GM12865 (cell line): ENCODE results near the gene GPR62.

Experiments used
- DNase-seq: peaks from one replicate; pipeline ENCODE4 v3.0.0; 2010; ENCODE audit warnings: low read depth
- H3K4me3 ChIP-seq: 2 replicates; pipeline ENCODE4 v1.5.1; 2011; ENCODE audit warnings: mild to moderate bottlenecking, low read depth, low read length, control low read depth
- CTCF ChIP-seq: IDR thresholded peaks from 2 replicates; pipeline ENCODE4 v1.5.1; 2011; ENCODE audit warnings: low read length, control low read depth, low read depth, inconsistent platforms; ENCODE audit not compliant: insufficient read depth; ENCODE audit errors: missing control alignments

The GPR62 gene

GRCh38 chr3:51934991-51935885 is 19.9 kb upstream of the GPR62 start:
- no peak for TF ChIP-seq CTCF
- DNase-seq, result no peak
- no peak overlapping the region for H3K4me3 ChIP-seq

DNA sequence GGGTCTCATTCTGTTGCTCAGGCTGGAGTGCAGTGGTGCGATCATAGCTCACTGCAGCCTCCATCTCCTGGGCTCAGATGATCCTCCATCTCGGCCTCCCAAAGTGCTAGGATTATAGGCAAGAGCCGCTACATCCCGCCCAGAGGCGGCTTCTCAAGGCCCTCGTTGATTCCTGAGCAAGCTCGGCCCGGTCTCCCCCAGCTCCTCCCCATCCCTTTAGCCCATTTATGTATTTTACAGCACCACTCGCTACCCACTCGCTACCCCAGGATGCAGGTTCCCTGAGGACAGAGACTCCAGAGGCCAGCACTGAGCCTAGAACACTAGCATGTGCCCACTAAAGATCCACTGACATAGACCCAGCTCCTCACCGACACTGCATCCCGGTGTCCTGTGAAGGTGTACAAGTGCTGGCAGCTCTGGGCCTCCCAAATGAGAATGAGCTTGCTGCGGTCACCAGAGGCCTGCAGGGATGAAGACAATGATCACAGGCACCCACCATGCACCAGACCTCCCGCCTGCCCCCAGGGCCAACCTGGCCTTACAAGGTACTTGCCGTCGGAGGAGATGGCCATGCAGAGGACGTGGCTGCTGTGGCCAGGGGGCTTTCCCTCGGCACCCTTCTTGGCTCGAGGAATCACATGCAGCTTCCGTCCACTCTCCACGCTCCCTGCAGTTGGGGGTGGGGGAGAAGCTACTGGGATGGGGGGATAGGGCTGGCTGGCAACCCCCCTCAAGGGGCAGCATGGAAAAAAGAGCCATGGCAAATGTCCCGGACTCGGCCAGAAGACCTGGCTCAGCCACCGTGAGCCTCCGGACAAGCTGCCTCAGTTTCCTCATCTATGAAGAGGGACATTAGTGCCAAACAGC is 19.1 kb upstream of the GPR62 start:
- no peak overlapping the region for H3K4me3 ChIP-seq
- DNase-seq, result no peak
- no peak for TF ChIP-seq CTCF

DNA sequence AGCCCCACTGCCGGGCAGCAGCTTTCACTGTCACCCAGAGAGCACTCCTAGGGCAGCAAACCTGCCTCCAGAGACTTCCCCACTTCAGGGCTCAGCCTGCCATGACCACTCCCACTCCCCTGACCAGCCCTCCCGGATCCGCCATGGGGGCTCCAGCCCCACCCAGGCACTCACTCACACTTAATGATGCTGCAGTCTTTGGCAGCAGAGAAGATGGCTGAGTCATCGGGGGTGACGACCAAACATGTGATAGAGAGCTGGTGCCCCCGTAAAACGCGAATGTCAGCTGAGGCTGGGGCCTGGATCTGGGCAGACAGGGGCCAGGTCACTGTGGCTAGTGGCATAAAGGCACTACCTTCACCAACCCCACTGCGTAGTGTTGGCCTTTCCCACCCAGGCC is 18.2 kb upstream of the GPR62 start:
- TF ChIP-seq CTCF, result no peak
- no peak for DNase-seq
- H3K4me3 ChIP-seq, result no peak overlapping the region

GRCh38 chr3:51937611-51938450 is 17.4 kb upstream of the GPR62 start:
- no peak overlapping the region for H3K4me3 ChIP-seq
- TF ChIP-seq CTCF, result no peak
- no peak for DNase-seq

DNA sequence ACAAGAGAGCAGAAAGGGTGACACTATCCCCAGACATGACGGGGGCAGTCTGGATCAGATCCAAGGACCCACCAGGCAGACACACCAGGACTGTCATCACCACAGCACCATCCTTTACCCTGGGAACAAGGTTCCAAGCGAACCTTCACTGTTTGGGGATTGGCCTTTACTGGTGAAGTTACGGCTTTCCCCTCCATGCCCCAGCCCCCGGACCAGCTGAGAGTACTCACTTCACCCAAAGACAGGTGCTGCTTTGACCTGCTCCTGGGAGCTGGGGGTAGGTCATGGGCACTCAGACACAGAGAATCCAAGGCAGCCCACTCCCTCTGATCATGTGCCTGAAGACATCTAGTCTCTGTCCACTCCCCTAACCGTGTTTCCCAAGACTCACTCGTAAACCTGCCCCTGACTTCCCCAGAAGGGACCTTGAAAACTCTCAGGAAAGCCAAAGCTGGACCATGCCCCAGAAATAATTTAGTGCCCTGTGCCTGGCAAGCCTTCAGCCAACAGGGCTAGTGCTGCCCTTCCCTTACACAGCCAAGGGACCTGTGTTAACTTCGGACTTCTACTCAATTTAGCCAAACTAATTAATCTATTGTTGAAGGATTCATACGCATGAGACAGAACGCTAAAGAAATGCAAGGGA is 16.3 kb upstream of the GPR62 start:
- no peak for DNase-seq
- no peak overlapping the region for H3K4me3 ChIP-seq
- TF ChIP-seq CTCF, result no peak
